ENCODE results near the gene VAPA.

Gene VAPA

DNA sequence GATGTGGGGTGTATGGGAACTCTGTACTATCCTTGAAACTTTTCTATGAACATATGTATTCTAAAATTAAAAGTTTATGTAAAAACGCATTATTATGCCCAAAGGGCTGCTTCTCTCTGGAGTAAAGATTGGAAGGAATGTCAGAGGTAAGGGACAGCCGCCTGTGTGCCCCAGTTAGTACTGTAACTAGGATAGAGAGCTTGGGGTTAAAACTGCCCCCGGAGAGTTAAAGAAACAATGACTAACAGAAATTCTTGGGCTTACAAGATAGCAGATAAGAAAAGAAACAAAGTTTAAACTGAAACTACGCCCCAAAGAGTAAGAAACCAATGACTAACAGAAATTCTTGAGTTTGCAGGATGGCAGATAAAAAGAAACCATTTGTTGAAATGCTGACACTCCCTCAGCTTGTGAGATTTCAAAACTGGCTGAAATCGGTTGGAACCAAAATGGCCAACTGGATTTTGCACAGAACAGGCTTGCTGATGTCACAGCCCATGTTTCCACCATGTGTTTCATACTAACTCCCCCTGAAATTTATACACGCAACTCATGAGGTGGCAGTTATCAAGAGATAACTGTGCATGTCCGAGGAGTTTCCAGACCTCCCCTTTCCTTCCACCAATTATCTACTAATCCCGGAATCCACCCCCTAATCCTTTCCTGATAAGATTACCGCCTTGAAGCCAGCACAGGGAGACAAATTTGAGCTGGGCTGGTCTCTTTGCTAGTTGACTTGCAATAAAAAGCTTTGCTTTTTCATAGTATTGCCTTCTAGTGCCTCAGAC lies 36.8 kb upstream of the VAPA start:
- no peaks in the 10 kb centered on the region for H3K27me3 ChIP-seq (ENCODE audit: insufficient read depth, poor library complexity, severe bottlenecking)
- no peak overlapping the region for H3K4me3 ChIP-seq (replicated peaks; ENCODE audit: insufficient read depth, low read length)
- DNase-seq (ENCODE audit: low read depth in 1 of 2, low spot score in 1 of 2) = peak in 1 of 2 experiments; percentile 24
- H3K27ac ChIP-seq (replicated peaks) = peak overlapping the region; percentile 39
- TF ChIP-seq CTCF (IDR thresholded peaks at IDR 0.05; ENCODE audit: insufficient read depth, low read length) (no peak), POLR2AphosphoS5 (IDR thresholded peaks at IDR 0.05; ENCODE audit: low read depth) (no peak), GABPA (IDR thresholded peaks at IDR 0.05; ENCODE audit: low read depth) (no peak), REST (IDR thresholded peaks at IDR 0.05; ENCODE audit: insufficient replicate concordance, low read depth) (no peak), SPI1 (IDR thresholded peaks at IDR 0.05; ENCODE audit: borderline replicate concordance, low read depth) (no peak)

GRCh38 chr18:9877655-9878014 lies 36.2 kb upstream of the VAPA start:
- Histone ChIP-seq H3K4me3 (replicated peaks; ENCODE audit: insufficient read depth, low read length) (no peak overlapping the region), H3K27ac (replicated peaks) (peak overlapping the region; percentile 39; the same call in 1 of the 2 replicates), H3K27me3 (ENCODE audit: insufficient read depth, poor library complexity, severe bottlenecking) (no peaks in the 10 kb centered on the region)
- no peak for DNase-seq (ENCODE audit: low read depth in 1 of 2, low spot score in 1 of 2)
- TF ChIP-seq CTCF (IDR thresholded peaks at IDR 0.05; ENCODE audit: insufficient read depth, low read length) (no peak), POLR2AphosphoS5 (IDR thresholded peaks at IDR 0.05; ENCODE audit: low read depth) (no peak), SPI1 (IDR thresholded peaks at IDR 0.05; ENCODE audit: borderline replicate concordance, low read depth) (no peak), REST (IDR thresholded peaks at IDR 0.05; ENCODE audit: insufficient replicate concordance, low read depth) (no peak), GABPA (IDR thresholded peaks at IDR 0.05; ENCODE audit: low read depth) (no peak)

GRCh38 chr18:9878095-9878494 lies 35.7 kb upstream of the VAPA start:
- no peak overlapping the region for H3K27ac ChIP-seq (replicated peaks)

More at GRCh38 chr18:9878095-9878494, 35.7 kb upstream of the VAPA start:
- DNase-seq (ENCODE audit: low read depth in 1 of 2, low spot score in 1 of 2) = no peak
- Histone ChIP-seq H3K27me3 (ENCODE audit: insufficient read depth, poor library complexity, severe bottlenecking) (no peaks in the 10 kb centered on the region), H3K4me3 (replicated peaks; ENCODE audit: insufficient read depth, low read length) (no peak overlapping the region)
- TF ChIP-seq CTCF (IDR thresholded peaks at IDR 0.05; ENCODE audit: insufficient read depth, low read length) = no peak
- TF ChIP-seq SPI1 (IDR thresholded peaks at IDR 0.05; ENCODE audit: borderline replicate concordance, low read depth) = no peak
- no peak for TF ChIP-seq REST (IDR thresholded peaks at IDR 0.05; ENCODE audit: insufficient replicate concordance, low read depth)
- TF ChIP-seq GABPA (IDR thresholded peaks at IDR 0.05; ENCODE audit: low read depth) = no peak
- no peak for TF ChIP-seq POLR2AphosphoS5 (IDR thresholded peaks at IDR 0.05; ENCODE audit: low read depth)
